Heart left ventricle (tissue), 13 donors: ENCODE results near the gene ZFYVE21.

ENCODE experiments used
- CTCF ChIP-seq, 12 donors: fragments of 200-600 bp; sonication (generic) in 4 of 12; IDR thresholded peaks; one replicate each; pipeline versions ENCODE4 v1.5.0 to v1.8.0; 2018 to 2022; ENCODE audit warnings: antibody characterized with exemption in 12 of 12, mild to moderate bottlenecking in 5 of 12
- POLR2A ChIP-seq, 2 donors: fragments of 450-650 bp; IDR thresholded peaks; one replicate each; pipeline ENCODE4 v1.6.1; 2017; ENCODE audit warnings: antibody characterized with exemption in 2 of 2, mild to moderate bottlenecking in 2 of 2, moderate library complexity in 2 of 2
- donor health status: ischemic (EF 13 %, LVEDD 7.1; RV severe dilation, severe dysfunction).
- donor health status: DM: no; HTN: yes; CAD: no.
- donor health status: DM: no; HTN: no; CAD: no.
- donor health status: ischemic (EF 25% LVEDD 6.9; RV normal size, moderate dysfunction).
- donor health status: ischemic (EF 25% LVEDD 5.7; RV mildly dilated, moderate dysfunction).
- donor health status: ischemic (EF 35%, LVEDD 5.7; RV mildly dilated, moderate dysfunction).
- donor health status: nonischemic (EF 11% LVEDD 7.7; RV severe dilation, severe dysfunction).
- donor health status: DM: yes; HTN: yes; CAD: no.
- donor health status: PGD.
- donor health status: ischemic (EF 29% LVEDD 5.4; RV normal size, mild dysfunction).
- donor health status: nonischemic (EF 23%, LVEDD 6.1; RV moderate dilation, normal function).

DNA sequence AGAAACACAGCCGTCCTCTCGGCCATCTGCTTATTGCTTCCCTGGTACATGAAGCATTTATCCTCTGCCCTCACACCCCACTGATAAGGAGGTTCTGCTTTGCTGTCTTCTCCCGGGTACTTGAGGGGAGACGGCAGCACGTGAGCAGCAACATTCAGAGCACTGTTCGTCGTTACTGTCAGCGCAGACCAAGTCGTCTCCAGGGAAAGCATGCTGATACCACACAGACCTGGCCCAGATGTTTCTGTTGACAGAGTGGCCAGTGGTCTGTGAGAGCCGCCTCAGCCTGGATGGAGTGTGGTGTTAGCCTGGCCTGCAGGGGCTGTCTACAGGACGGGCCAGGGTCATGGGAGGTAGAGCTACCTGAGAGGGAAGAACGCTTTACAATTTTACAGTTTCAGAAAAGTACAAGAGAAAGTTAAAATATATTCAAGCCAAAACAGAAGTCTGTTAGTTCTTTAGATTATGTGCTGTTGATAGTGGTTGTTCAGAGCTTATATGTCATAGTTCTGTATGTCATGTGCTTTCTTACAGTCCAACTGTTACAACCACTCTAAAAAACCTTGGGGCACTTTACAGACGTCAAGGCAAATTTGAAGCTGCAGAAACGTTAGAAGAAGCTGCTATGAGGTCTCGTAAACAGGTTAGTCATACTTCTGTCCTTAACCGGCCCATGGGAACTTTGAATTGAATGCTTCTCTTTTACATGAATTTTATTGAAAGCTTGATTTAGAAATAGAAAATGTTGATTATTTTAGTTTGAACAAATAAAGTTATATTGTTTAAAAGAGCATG is 38.5 kb upstream of the ZFYVE21 start:
- no peak for TF ChIP-seq CTCF (IDR thresholded peaks at IDR 0.05)
- no peak for TF ChIP-seq POLR2A (IDR thresholded peaks at IDR 0.05)
